Transverse colon (tissue), 4 donors: ENCODE measurements around the gene TMEM273. TPM values are rescaled to one million over a fixed set of nuclear protein-coding genes. Genes with fewer than 3 reads are reported as not detected.

Experiments
- DNase-seq: peaks from one replicate; pipeline ENCODE4 v3.0.0-alpha.2; 2019
- H3K27ac ChIP-seq, 4 donors: fragments of 200-600 bp; sonication (generic); 2 replicates each; pipeline ENCODE4 v1.5.1; 2016 to 2018; ENCODE audit warnings: inconsistent platforms in 4 of 4
- H3K27me3 ChIP-seq: fragments of 200-600 bp; sonication (generic); 2 replicates; pipeline ENCODE4 v1.5.1; 2017; ENCODE audit warnings: inconsistent platforms
- H3K36me3 ChIP-seq, 4 donors: fragments of 200-600 bp; sonication (generic); 2 replicates each; pipeline ENCODE4 v1.5.1; 2017 to 2019; ENCODE audit warnings: inconsistent platforms in 4 of 4
- H3K4me1 ChIP-seq, 4 donors: fragments of 200-600 bp; sonication (generic); 2 replicates each; pipeline ENCODE4 v1.5.1; 2017 to 2020; ENCODE audit warnings: inconsistent platforms in 4 of 4
- H3K4me3 ChIP-seq, 4 donors: fragments of 200-600 bp; sonication (generic); 1 replicate in 1 of 4; 2 replicates in 3 of 4; pipeline versions ENCODE4 v1.5.1 to v1.6.1; 2017 to 2019; ENCODE audit warnings: inconsistent platforms in 4 of 4
- H3K9me3 ChIP-seq, 2 donors: fragments of 200-600 bp; sonication (generic); 2 replicates each; pipeline ENCODE4 v1.5.1; 2017 to 2019; ENCODE audit warnings: inconsistent platforms in 2 of 2
- EP300 ChIP-seq: sonication (generic); formaldehyde crosslinking; IDR thresholded peaks from one replicate; pipeline ENCODE4 v1.6.1; 2017; ENCODE audit warnings: antibody characterized with exemption, low read depth
- POLR2A ChIP-seq: fragments of 450-650 bp; IDR thresholded peaks from one replicate; pipeline ENCODE4 v1.6.1; 2016; ENCODE audit warnings: antibody characterized with exemption, mild to moderate bottlenecking, moderate library complexity
- POLR2AphosphoS5 ChIP-seq, 3 donors: sonication (generic); formaldehyde crosslinking; IDR thresholded peaks; one replicate each; pipeline ENCODE4 v1.6.1; 2016; ENCODE audit warnings: antibody characterized with exemption in 3 of 3
- WGBS, 2 donors: methylation state at CpG; one replicate each; pipeline ENCODE4 v1.1.5; 2018; ENCODE audit warnings: low coverage in 1 of 2; 5-methylcytosine and 5-hydroxymethylcytosine counted together
- in situ Hi-C, 4 donors: fragments of 200-750 bp; cut with MboI; loops; one replicate each; pipeline versions ENCODE4 v1.15.0 to v1.15.1; 2017; ENCODE audit warnings: low sequenced_read_pairs in 3 of 4, low pct_ligation_motif_present in 1 of 4, low pct_unique_long_range_greater_than_20kb in 1 of 4
- intact Hi-C: fragments of 100-400 bp; cut with DNase I; formaldehyde crosslinking; loops from one replicate; pipeline ENCODE4 v1.15.1; 2023; ENCODE audit warnings: low total_unique reads
- total RNA-seq, 4 donors: library from RNA; depleted of rRNA; stranded (reverse); fragments of >200 nt; gene quantifications; one replicate each; pipeline ENCODE4 v1.1.0, GENCODE V29; 2016
- TF ChIP-seq, protein P1 (sequence below), 5 experiments: fragments of 200-600 bp in 3 of 5; fragments of 450-650 bp in 2 of 5; sonication (generic) in 3 of 5; IDR thresholded peaks; 1 replicate in 2 of 5; 2 replicates in 3 of 5; pipeline ENCODE4 v1.5.1; 2016 to 2017; ENCODE audit warnings: antibody characterized with exemption in 5 of 5, inconsistent platforms in 3 of 5, mild to moderate bottlenecking in 2 of 5, moderate library complexity in 1 of 5

TMEM273 gene
- total RNA-seq, 4 donors from 2014 or later: 0.80 to 18.4 (median 7.4) TPM

GRCh38 chr10:49160814-49161213 is 27.4 kb downstream of the TMEM273 start:
- no peaks in the 10 kb centered on the region for H3K4me1 ChIP-seq
- H3K4me3 ChIP-seq: no peak overlapping the region
- no peaks in the 10 kb centered on the region for H3K27me3 ChIP-seq
- H3K27ac ChIP-seq: no peak overlapping the region
- WGBS, 2 donors: 86 to 89% methylated on average over 1 to 5 of the region's 5 CpGs
- H3K36me3 ChIP-seq: no peaks in the 10 kb centered on the region
- no peak for DNase-seq
- TF ChIP-seq, protein P1, sequence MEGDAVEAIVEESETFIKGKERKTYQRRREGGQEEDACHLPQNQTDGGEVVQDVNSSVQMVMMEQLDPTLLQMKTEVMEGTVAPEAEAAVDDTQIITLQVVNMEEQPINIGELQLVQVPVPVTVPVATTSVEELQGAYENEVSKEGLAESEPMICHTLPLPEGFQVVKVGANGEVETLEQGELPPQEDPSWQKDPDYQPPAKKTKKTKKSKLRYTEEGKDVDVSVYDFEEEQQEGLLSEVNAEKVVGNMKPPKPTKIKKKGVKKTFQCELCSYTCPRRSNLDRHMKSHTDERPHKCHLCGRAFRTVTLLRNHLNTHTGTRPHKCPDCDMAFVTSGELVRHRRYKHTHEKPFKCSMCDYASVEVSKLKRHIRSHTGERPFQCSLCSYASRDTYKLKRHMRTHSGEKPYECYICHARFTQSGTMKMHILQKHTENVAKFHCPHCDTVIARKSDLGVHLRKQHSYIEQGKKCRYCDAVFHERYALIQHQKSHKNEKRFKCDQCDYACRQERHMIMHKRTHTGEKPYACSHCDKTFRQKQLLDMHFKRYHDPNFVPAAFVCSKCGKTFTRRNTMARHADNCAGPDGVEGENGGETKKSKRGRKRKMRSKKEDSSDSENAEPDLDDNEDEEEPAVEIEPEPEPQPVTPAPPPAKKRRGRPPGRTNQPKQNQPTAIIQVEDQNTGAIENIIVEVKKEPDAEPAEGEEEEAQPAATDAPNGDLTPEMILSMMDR (IDR thresholded peaks at IDR 0.05): no peak
- TF ChIP-seq POLR2A: no peak
- TF ChIP-seq POLR2AphosphoS5 (IDR thresholded peaks at IDR 0.05): no peak
- no peak for TF ChIP-seq EP300
- in situ Hi-C loops (loop anchor here (25.0 kb wide), 2 partner anchors 274 to 499 kb away; no protein-coding TSS in a partner anchor), intact Hi-C loops (loop anchor here (5.0 kb wide), 1 partner anchor 179 kb away; no protein-coding TSS in a partner anchor)
- H3K9me3 ChIP-seq: no peaks in the 10 kb centered on the region

GRCh38 chr10:49160110-49160509 is 28.1 kb downstream of the TMEM273 start:
- 66 to 77% methylated on average over 5 of the region's 5 CpGs for WGBS, 2 donors
- Histone ChIP-seq H3K27ac (no peak overlapping the region), H3K36me3 (no peaks in the 10 kb centered on the region), H3K4me3 (no peak overlapping the region), H3K9me3 (no peaks in the 10 kb centered on the region), H3K27me3 (no peaks in the 10 kb centered on the region), H3K4me1 (no peaks in the 10 kb centered on the region)
- TF ChIP-seq EP300: no peak
- TF ChIP-seq, protein P1 (IDR thresholded peaks at IDR 0.05): no peak
- TF ChIP-seq POLR2AphosphoS5 (IDR thresholded peaks at IDR 0.05): no peak
- TF ChIP-seq POLR2A: no peak
- in situ Hi-C loops: loop anchor here (25.0 kb wide), 2 partner anchors 273 to 498 kb away; no protein-coding TSS in a partner anchor
- DNase-seq: no peak
- intact Hi-C loops: loop anchor here (5.0 kb wide), 1 partner anchor 178 kb away; no protein-coding TSS in a partner anchor

DNA sequence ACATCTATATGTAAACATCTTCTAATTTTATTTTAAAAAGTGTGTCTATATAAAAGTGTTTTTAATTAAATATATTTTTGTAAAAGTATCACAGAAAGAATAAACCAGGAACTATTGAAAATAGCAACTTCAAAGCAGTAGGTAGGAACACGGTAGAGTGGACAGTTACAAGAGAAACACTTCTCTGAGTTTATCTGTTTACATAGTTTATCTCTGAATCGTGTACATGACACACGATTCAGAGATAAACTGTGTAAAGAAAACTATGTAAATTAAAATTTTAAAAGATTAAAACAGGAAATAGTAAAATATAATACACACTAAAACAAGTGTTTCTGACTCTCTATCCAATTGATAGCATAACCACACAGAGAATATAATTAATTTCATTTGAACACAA is 29.3 kb downstream of the TMEM273 start:
- H3K27me3 ChIP-seq: no peaks in the 10 kb centered on the region
- no peak overlapping the region for H3K4me3 ChIP-seq
- H3K36me3 ChIP-seq: no peaks in the 10 kb centered on the region
- H3K4me1 ChIP-seq: no peaks in the 10 kb centered on the region
- no peak overlapping the region for H3K27ac ChIP-seq
- intact Hi-C loops (no loop called here), in situ Hi-C loops (loop anchor here (25.0 kb wide), 2 partner anchors 272 to 497 kb away; no protein-coding TSS in a partner anchor)
- no peak for TF ChIP-seq EP300
- TF ChIP-seq POLR2AphosphoS5 (IDR thresholded peaks at IDR 0.05): no peak
- TF ChIP-seq, protein P1 (IDR thresholded peaks at IDR 0.05): no peak
- no peak for TF ChIP-seq POLR2A
- WGBS, 2 donors: 28 to 44% methylated on average over 3 of the region's 3 CpGs
- DNase-seq: no peak
- H3K9me3 ChIP-seq: no peaks in the 10 kb centered on the region

DNA sequence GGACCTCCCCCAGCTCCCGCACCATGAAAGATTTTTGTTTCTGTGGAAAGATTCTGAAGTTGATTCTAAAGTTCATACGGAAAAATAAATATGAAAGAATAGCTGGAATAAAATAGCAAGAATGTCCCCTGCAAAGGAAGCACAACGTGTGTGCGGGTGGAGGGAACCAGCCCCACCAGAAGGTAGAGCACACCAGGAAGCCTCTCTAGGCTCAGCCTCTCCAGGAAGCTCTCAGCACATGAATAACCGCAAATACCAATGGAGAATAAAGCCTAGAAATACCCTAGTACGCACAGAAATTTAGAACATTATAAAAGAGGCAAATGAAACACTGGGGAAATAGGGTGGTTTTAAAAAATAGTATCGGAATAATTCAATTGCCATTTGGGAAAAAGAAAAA is 29.8 kb downstream of the TMEM273 start:
- in situ Hi-C loops: loop anchor here (25.0 kb wide), 2 partner anchors 271 to 496 kb away; no protein-coding TSS in a partner anchor
- Histone ChIP-seq H3K9me3 (no peaks in the 10 kb centered on the region), H3K27me3 (no peaks in the 10 kb centered on the region), H3K4me3 (no peak overlapping the region), H3K36me3 (no peaks in the 10 kb centered on the region), H3K4me1 (no peaks in the 10 kb centered on the region), H3K27ac (no peak overlapping the region)
- intact Hi-C loops: no loop called here
- DNase-seq: no peak
- TF ChIP-seq EP300: no peak
- TF ChIP-seq, protein P1 (IDR thresholded peaks at IDR 0.05): no peak
- no peak for TF ChIP-seq POLR2AphosphoS5 (IDR thresholded peaks at IDR 0.05)
- TF ChIP-seq POLR2A: no peak
- 73 to 78% methylated on average over 7 of the region's 7 CpGs for WGBS, 2 donors
